GM12878 (cell line): Measurements from ENCODE around the gene SIGLEC11. TPM values are rescaled to one million over a fixed set of nuclear protein-coding genes. Genes with fewer than 3 reads are reported as not detected.

Experiments used
- ATAC-seq: fragments of 200-7000 bp; cut with Tn5 transposase; 3 replicates; pipeline ENCODE4 v1.9.1; 2020; ENCODE audit warnings: mild to moderate bottlenecking, moderate library complexity
- BruUV-seq: library from RNA; stranded (reverse); fragments of 400-500 nt; replicated peaks from 2 replicates; lab custom pipeline; 2021; lab: Mats Ljungman, UMichigan
- CTCF ChIA-PET: fragments of 300-600 bp; sonication (Branson Sonifier 250); formaldehyde crosslinking; extraction: SDS; loops from one replicate; lab custom pipeline; 2021; ENCODE audit warnings: inconsistent platforms; lab: Yijun Ruan, JAX
- POLR2A ChIA-PET: fragments of 350-600 bp; formaldehyde crosslinking; extraction: SDS; loops from one replicate; lab custom pipeline; 2021; ENCODE audit warnings: inconsistent platforms; lab: Charles Lee
- RAD21 ChIA-PET: fragments of 300-600 bp; sonication (Branson Sonifier 250); formaldehyde crosslinking; loops from one replicate; lab custom pipeline; 2023; ENCODE audit warnings: antibody characterized with exemption; ENCODE audit not compliant: unreplicated experiment; lab: Charles Lee
- SMC1A ChIA-PET: fragments of 300-600 bp; sonication (Branson Sonifier 250); formaldehyde crosslinking; loops from one replicate; lab custom pipeline; 2023; ENCODE audit not compliant: unreplicated experiment, uncharacterized antibody; lab: Charles Lee
- DNase-seq: peaks from one replicate; pipeline ENCODE4 v3.0.0-alpha.2; 2011; ENCODE audit warnings: low read depth, low spot score
- FAIRE-seq: peaks from 3 replicates; lab custom pipeline; 2011; peaks lifted over from hg19 to GRCh38; lab: Jason Lieb, UNC
- H2AFZ ChIP-seq: 2 replicates; pipeline ENCODE4 v1.6.0; 2011; ENCODE audit warnings: low read depth, low read length, control low read depth; ENCODE audit not compliant: control insufficient read depth
- H3K27ac ChIP-seq: 2 replicates; pipeline ENCODE4 v1.5.1; 2011; ENCODE audit warnings: control low read depth; ENCODE audit not compliant: control insufficient read depth, insufficient read depth
- H3K27me3 ChIP-seq, 2 experiments: replicated peaks in 1 of 2; 2 replicates each; pipeline versions ENCODE4 v1.6.0 to v1.6.1; 2011; ENCODE audit warnings: low read length in 1 of 2; ENCODE audit not compliant: control insufficient read depth in 2 of 2, insufficient read depth in 2 of 2
- H3K36me3 ChIP-seq, 2 experiments: 2 replicates each; pipeline ENCODE4 v1.5.1; 2011; ENCODE audit warnings: low read length in 1 of 2; ENCODE audit not compliant: control insufficient read depth in 2 of 2, insufficient read depth in 2 of 2
- H3K4me1 ChIP-seq: 2 replicates; pipeline ENCODE4 v1.6.1; 2011; ENCODE audit warnings: mild to moderate bottlenecking, low read length, moderate library complexity, mixed read lengths; ENCODE audit not compliant: control insufficient read depth, insufficient read depth
- H3K4me2 ChIP-seq: 2 replicates; pipeline ENCODE4 v1.6.0; 2011; ENCODE audit warnings: control low read depth; ENCODE audit not compliant: control insufficient read depth, insufficient read depth
- H3K4me3 ChIP-seq: fragments of 200-600 bp; sonication (generic); 2 replicates; pipeline ENCODE4 v1.5.1; 2016
- H3K79me2 ChIP-seq: 2 replicates; pipeline ENCODE4 v1.6.0; 2011; ENCODE audit warnings: low read length; ENCODE audit not compliant: control insufficient read depth, insufficient read depth
- H3K9ac ChIP-seq: 2 replicates; pipeline ENCODE4 v1.8.0; 2011; ENCODE audit warnings: low read length, control low read depth, mixed read lengths; ENCODE audit not compliant: control insufficient read depth, insufficient read depth
- H3K9me3 ChIP-seq: replicated peaks from 3 replicates; pipeline ENCODE4 v1.5.1; 2011; ENCODE audit warnings: mild to moderate bottlenecking, low read length; ENCODE audit not compliant: control insufficient read depth, insufficient read depth
- H4K20me1 ChIP-seq: 2 replicates; pipeline ENCODE4 v1.6.0; 2011; ENCODE audit not compliant: control insufficient read depth, insufficient read depth
- BMI1 ChIP-seq: fragments of 450-650 bp; IDR thresholded peaks from 2 replicates; pipeline ENCODE4 v1.6.1; 2016; ENCODE audit warnings: mild to moderate bottlenecking, moderate library complexity, borderline replicate concordance
- CBX5 ChIP-seq: sonication (generic); IDR thresholded peaks from 2 replicates; pipeline ENCODE4 v1.6.1; 2016; ENCODE audit warnings: low read depth, moderate library complexity, mild to moderate bottlenecking, inconsistent platforms
- CREM ChIP-seq: IDR thresholded peaks from 2 replicates; pipeline ENCODE4 v1.6.1; 2014; ENCODE audit warnings: antibody characterized with exemption, low read depth
- IKZF2 ChIP-seq, 2 experiments: fragments of 450-650 bp; IDR thresholded peaks; 2 replicates each; pipeline ENCODE4 v1.6.1; 2017; ENCODE audit warnings: mild to moderate bottlenecking in 2 of 2, moderate library complexity in 2 of 2
- IRF3 ChIP-seq: fragments of 450-650 bp; IDR thresholded peaks from 2 replicates; pipeline ENCODE4 v1.6.1; 2014; ENCODE audit warnings: mild to moderate bottlenecking
- MEF2B ChIP-seq: fragments of 450-650 bp; IDR thresholded peaks from 2 replicates; pipeline ENCODE4 v1.6.1; 2018; ENCODE audit warnings: mild to moderate bottlenecking, moderate library complexity; ENCODE audit not compliant: partially characterized antibody, poor library complexity, severe bottlenecking
- MYC ChIP-seq: IDR thresholded peaks from 2 replicates; pipeline ENCODE4 v1.6.1; 2011; ENCODE audit warnings: mild to moderate bottlenecking, low read length, moderate library complexity, inconsistent platforms; ENCODE audit not compliant: insufficient read depth, insufficient replicate concordance, insufficient read length, severe bottlenecking
- NFIC ChIP-seq: IDR thresholded peaks from 2 replicates; pipeline ENCODE4 v1.6.1; 2012; ENCODE audit warnings: low read depth, mild to moderate bottlenecking, inconsistent platforms, low read length, moderate library complexity
- POLR2AphosphoS2 ChIP-seq: IDR thresholded peaks from 2 replicates; pipeline ENCODE4 v1.6.1; 2011; ENCODE audit warnings: low read depth, mild to moderate bottlenecking, low read length, improper control_type of control experiment, moderate library complexity
- REST ChIP-seq: IDR thresholded peaks from 2 replicates; pipeline ENCODE4 v1.6.1; 2012; ENCODE audit warnings: mild to moderate bottlenecking, low read depth, low read length
- RFX5 ChIP-seq: IDR thresholded peaks from 2 replicates; pipeline ENCODE4 v1.6.1; 2011; ENCODE audit warnings: low read depth, low read length, improper control_type of control experiment
- TAF1 ChIP-seq: IDR thresholded peaks from 2 replicates; pipeline ENCODE4 v1.6.1; 2011; ENCODE audit warnings: mild to moderate bottlenecking, low read depth, low read length, borderline replicate concordance
- TARDBP ChIP-seq: IDR thresholded peaks from 2 replicates; pipeline ENCODE4 v1.6.1; 2016; ENCODE audit warnings: borderline replicate concordance
- ZZZ3 ChIP-seq: IDR thresholded peaks from 2 replicates; pipeline ENCODE4 v1.6.1; 2011; ENCODE audit warnings: low read depth; ENCODE audit not compliant: control insufficient read depth, insufficient read length
- WGBS: methylation state at CpG from one replicate; pipeline ENCODE4 v1.1.6; 2016; ENCODE audit warnings: low lambda C conversion rate; ENCODE audit not compliant: insufficient replicate concordance, insufficient coverage; ENCODE audit errors: missing lambda C conversion rate; 5-methylcytosine and 5-hydroxymethylcytosine counted together
- in situ Hi-C: fragments of 300-500 bp; cut with MboI; formaldehyde crosslinking; loops from 9 replicates; pipeline ENCODE4 v1.14.3; 2018; ENCODE audit warnings: mixed read lengths
- intact Hi-C: fragments of 100-400 bp; cut with micrococcal nuclease; formaldehyde crosslinking; loops from one replicate; pipeline ENCODE4 v1.14.2; 2022; ENCODE audit not compliant: unreplicated experiment
- polyA plus RNA-seq, 11 experiments: library from polyadenylated mRNA; depleted of rRNA in 4 of 11; unstranded in 6 of 11; stranded (reverse) in 5 of 11; fragments of >200 nt; fragmentation: Nextera tagmentation in 4 of 11; fragmentation: Illumina TruSeq in 1 of 11; extraction: Ambion mirVana in 4 of 11; extraction: Trizol in 1 of 11; gene quantifications; 1 replicate in 1 of 11; 2 replicates in 10 of 11; pipeline versions ENCODE4 v1.2.1 to v1.2.3, GENCODE V29; 2011 to 2016; ENCODE audit warnings: inconsistent platforms in 2 of 11, missing spikeins in 2 of 11, low read depth in 1 of 11
- total RNA-seq, 4 experiments: library from RNA; depleted of rRNA in 3 of 4; stranded (reverse); fragments of >200 nt in 3 of 4; fragmentation: Illumina TruSeq in 1 of 4; extraction: Trizol in 1 of 4; gene quantifications; 2 replicates each; pipeline versions ENCODE4 v1.2.1 to v1.2.3, GENCODE V29; 2013 to 2021
- TF ChIP-seq, protein P1 (sequence below): fragments of 450-650 bp; IDR thresholded peaks from 2 replicates; pipeline ENCODE4 v1.6.1; 2016; ENCODE audit warnings: mild to moderate bottlenecking
- TF ChIP-seq, protein P2 (sequence below): fragments of 450-650 bp; IDR thresholded peaks from 2 replicates; pipeline ENCODE4 v1.6.1; 2018; ENCODE audit warnings: mild to moderate bottlenecking, low read depth, moderate library complexity; ENCODE audit not compliant: partially characterized antibody

The SIGLEC11 gene
- total and polyA plus RNA-seq, 10 of the 15 experiments (the other 5 are each of a cell fraction or from before 2014, with no cell fraction given): not detected

DNA sequence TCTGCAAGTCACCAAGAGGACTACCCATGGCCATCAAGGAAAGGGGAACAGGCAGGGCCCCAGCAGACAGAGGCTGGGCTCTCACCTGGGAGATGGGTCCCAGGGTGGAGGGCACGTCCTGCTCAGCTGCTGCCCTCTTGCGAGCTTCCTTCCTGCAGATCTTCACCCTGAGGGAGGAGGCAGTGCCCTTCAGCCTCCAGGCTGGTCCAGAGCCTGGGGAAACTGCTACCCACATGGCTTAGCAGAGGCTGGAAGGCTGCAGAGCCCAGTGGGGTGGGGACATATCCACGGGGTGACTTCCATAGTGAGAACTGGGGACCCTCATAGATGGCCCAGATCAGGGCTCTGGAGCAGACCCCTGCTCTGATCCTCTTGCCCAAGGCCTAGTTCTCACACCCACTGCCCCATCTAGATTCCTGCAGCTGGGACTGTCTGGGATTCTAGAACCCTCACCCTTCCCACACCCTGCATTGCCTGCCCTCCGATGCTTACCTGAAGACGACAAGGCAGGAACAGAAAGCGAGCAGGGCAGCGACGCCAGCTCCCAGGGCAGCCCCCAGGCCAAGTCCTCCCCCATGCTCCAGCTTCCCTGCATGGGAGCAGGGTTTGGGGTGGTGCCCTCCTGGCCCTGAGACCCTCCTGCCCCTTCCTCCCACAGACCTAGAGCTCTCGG lies 9.0 kb downstream of the SIGLEC11 start:
- Histone ChIP-seq H3K9ac (no peak overlapping the region), H3K4me1 (peaks cover 17% of the 10 kb centered on the region), H3K9me3 (no peaks in the 10 kb centered on the region), H3K36me3 (no peaks in the 10 kb centered on the region), H3K4me3 (no peak overlapping the region), H2AFZ (no peak overlapping the region), H3K4me2 (no peak overlapping the region), H3K79me2 (no peaks in the 10 kb centered on the region), H3K27ac (no peak overlapping the region), H3K27me3 (no peaks in the 10 kb centered on the region; a peak in 1 of 4 replicates), H4K20me1 (no peaks in the 10 kb centered on the region)
- WGBS: 60% methylated on average over 9 of the region's 9 CpGs
- ATAC-seq (no peak), FAIRE-seq (no peak), DNase-seq (no peak)
- CTCF ChIA-PET: interaction anchor here (0.9 to 1.5 kb wide), 2 partner anchors 14 to 184 kb away, joined by 3 to 5 read pairs; no protein-coding TSS in a partner anchor
- intact Hi-C loops: no loop called here
- SMC1A ChIA-PET: no interaction called here
- no TSS peak for BruUV-seq
- in situ Hi-C loops: no loop called here
- POLR2A ChIA-PET: no interaction called here
- RAD21 ChIA-PET: no interaction called here
- no peak for TF ChIP-seq CREM
- no peak for TF ChIP-seq MEF2B
- TF ChIP-seq, protein P1, sequence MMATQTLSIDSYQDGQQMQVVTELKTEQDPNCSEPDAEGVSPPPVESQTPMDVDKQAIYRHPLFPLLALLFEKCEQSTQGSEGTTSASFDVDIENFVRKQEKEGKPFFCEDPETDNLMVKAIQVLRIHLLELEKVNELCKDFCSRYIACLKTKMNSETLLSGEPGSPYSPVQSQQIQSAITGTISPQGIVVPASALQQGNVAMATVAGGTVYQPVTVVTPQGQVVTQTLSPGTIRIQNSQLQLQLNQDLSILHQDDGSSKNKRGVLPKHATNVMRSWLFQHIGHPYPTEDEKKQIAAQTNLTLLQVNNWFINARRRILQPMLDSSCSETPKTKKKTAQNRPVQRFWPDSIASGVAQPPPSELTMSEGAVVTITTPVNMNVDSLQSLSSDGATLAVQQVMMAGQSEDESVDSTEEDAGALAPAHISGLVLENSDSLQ: no peak
- no peak for TF ChIP-seq IRF3
- TF ChIP-seq CBX5: no peak
- no peak for TF ChIP-seq NFIC
- TF ChIP-seq, protein P2, sequence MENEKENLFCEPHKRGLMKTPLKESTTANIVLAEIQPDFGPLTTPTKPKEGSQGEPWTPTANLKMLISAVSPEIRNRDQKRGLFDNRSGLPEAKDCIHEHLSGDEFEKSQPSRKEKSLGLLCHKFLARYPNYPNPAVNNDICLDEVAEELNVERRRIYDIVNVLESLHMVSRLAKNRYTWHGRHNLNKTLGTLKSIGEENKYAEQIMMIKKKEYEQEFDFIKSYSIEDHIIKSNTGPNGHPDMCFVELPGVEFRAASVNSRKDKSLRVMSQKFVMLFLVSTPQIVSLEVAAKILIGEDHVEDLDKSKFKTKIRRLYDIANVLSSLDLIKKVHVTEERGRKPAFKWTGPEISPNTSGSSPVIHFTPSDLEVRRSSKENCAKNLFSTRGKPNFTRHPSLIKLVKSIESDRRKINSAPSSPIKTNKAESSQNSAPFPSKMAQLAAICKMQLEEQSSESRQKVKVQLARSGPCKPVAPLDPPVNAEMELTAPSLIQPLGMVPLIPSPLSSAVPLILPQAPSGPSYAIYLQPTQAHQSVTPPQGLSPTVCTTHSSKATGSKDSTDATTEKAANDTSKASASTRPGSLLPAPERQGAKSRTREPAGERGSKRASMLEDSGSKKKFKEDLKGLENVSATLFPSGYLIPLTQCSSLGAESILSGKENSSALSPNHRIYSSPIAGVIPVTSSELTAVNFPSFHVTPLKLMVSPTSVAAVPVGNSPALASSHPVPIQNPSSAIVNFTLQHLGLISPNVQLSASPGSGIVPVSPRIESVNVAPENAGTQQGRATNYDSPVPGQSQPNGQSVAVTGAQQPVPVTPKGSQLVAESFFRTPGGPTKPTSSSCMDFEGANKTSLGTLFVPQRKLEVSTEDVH: no peak
- no peak for TF ChIP-seq TAF1
- TF ChIP-seq REST: no peak
- no peak for TF ChIP-seq ZZZ3
- no peak for TF ChIP-seq IKZF2 (IDR thresholded peaks at IDR 0.05)
- TF ChIP-seq POLR2AphosphoS2: no peak
- no peak for TF ChIP-seq MYC
- TF ChIP-seq BMI1: no peak
- no peak for TF ChIP-seq TARDBP
- no peak for TF ChIP-seq RFX5
